Spleen (tissue), 7 donors: ENCODE data around the gene DSG4.
A peak's percentile ranks its signal among the peaks of the same experiment; 100 is the strongest.

Source experiments
- CTCF ChIP-seq, 11 experiments: fragments of 200-600 bp in 7 of 11; fragments of 450-650 bp in 4 of 11; sonication (generic) in 4 of 11; IDR thresholded peaks in 8 of 11; conservative IDR thresholded peaks in 3 of 11; 1 replicate in 7 of 11; 2 replicates in 4 of 11; pipeline versions ENCODE4 v1.4.0 to v1.8.0; 2016 to 2021; ENCODE audit warnings: antibody characterized with exemption in 11 of 11, inconsistent platforms in 4 of 11, mild to moderate bottlenecking in 1 of 11
- POLR2A ChIP-seq, 3 donors: fragments of 450-650 bp; IDR thresholded peaks; one replicate each; pipeline ENCODE4 v1.5.1; 2017; ENCODE audit warnings: antibody characterized with exemption in 3 of 3, mild to moderate bottlenecking in 1 of 3
- donor health status: DM: no; HTN: no; CAD: no; lungs with moderate emphysema.
- donor health status: DM: no; HTN: no; CAD: no.
- donor health status: DM: no; HTN: no; CAD: no.

GRCh38 chr18:31424383-31424988 is 47.9 kb downstream of the DSG4 start:
- TF ChIP-seq POLR2A (IDR thresholded peaks at IDR 0.05): no peak
- peak in 1 of 11 experiments; percentile 16 for TF ChIP-seq CTCF (IDR thresholded peaks at IDR 0.05 in 8 of 11, conservative IDR thresholded peaks at IDR 0.05 in 3 of 11)
